ENCODE results near the gene RREB1. TPM values are rescaled to one million over a fixed set of nuclear protein-coding genes. Genes with fewer than 3 reads are reported as not detected.

RREB1 gene
- total RNA-seq, 1 donor from 2014 or later: 94.5 TPM

DNA sequence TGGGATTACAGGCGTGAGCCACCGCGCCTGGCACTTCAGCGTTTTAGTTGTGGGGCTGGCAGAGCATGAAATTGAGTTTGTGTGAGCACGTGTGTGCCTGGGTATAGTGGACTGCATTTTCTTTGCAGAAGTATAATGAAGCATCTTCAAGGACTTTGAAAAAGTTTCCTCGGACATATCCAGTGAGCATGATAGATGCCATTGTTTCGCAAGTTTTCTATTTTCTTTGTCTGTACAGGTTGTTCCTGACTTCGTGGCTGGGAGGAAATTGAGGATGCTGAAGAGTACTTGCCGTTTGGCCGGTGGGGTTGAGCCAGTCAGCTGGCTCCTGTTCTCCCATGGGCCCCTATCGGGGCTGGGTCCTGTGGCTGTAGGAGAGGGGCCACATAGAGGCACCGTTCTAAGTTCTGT is 55.9 kb downstream of the RREB1 start:
- DNase-seq (ENCODE audit: low spot score): no peak

DNA sequence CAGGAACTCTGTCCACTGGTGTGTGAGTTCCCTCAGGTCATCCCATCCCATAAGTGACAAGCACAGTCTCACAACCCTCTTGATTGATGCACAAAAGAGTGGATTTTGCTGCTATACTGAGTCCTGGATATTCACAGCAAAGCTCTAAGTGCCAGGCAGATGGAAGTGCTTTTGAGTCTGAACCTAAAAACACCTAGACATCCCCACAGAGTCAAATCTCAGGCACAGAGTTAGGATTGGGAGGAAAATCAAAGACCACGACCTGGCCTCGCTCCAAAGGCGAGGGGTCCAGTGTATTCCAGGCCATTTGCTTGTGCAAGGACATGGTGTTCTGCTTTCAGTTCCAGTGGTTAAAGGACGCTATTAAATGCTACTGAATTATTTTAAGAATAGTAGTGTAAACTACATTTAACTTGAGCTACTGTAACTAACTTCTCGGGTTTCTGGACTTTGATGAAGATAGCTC is 56.8 kb downstream of the RREB1 start:
- no peak for DNase-seq (ENCODE audit: low spot score)

DNA sequence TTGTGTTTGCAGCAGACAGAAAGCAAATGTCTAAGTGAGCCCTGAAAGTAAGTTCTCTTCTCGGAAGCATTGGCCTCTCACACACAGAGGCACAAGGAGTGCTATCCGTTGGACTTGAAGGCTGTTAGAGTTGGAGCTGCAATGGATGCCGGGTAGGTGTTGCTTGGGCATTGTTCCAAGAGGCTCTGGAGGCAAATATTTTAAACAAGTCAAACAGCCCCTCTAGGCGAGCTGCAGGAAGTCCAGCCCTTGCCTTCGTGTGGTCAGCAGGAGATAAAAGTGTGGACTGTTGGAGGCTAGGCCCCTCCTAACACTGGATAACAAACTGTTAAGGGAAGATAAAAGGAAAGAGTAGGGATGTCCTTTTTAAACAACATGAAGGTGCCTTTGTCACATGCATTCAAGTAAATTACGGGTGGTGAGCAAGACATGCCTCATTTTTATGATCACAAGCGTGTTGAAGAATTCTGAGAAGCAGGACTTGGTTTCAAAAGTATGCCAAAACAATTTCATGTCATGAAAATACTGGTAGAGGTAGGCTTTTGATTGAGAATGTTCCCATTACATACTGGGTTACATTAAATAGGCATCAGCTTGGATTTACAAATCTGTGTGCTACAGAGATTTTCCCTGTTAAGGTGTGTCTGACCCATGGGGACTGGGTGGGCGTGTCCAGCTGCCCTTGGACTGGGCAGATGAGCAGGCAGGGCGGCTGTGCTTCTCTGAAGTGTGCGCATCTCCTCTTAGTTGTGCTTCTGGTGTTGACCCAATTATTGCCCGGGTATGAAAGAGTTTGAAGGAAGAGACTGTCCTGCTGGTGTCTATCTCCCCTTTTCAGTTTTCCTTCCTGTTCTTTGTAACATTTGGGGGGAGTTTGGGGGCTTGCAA is 57.5 kb downstream of the RREB1 start:
- DNase-seq (ENCODE audit: low spot score): no peak

DNA sequence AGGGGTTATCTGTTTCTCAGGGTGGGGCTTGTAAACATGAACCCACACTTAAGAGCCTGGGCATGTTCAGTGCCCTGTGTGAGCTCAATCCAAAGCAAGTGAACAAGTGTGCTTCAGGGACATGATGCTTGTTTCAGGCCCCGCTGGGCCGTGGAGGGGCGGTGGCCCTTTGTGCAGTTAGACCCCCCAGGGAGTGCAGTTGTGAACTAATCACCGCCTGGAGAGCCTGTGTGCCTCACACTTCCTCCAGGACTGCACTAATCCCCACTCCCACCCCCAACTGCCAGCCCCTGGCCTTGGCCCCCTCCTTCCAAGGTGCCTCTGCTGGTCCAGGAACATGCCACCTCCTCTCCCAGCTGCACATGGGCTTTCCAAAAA is 58.1 kb downstream of the RREB1 start:
- DNase-seq (ENCODE audit: low spot score): no peak

DNA sequence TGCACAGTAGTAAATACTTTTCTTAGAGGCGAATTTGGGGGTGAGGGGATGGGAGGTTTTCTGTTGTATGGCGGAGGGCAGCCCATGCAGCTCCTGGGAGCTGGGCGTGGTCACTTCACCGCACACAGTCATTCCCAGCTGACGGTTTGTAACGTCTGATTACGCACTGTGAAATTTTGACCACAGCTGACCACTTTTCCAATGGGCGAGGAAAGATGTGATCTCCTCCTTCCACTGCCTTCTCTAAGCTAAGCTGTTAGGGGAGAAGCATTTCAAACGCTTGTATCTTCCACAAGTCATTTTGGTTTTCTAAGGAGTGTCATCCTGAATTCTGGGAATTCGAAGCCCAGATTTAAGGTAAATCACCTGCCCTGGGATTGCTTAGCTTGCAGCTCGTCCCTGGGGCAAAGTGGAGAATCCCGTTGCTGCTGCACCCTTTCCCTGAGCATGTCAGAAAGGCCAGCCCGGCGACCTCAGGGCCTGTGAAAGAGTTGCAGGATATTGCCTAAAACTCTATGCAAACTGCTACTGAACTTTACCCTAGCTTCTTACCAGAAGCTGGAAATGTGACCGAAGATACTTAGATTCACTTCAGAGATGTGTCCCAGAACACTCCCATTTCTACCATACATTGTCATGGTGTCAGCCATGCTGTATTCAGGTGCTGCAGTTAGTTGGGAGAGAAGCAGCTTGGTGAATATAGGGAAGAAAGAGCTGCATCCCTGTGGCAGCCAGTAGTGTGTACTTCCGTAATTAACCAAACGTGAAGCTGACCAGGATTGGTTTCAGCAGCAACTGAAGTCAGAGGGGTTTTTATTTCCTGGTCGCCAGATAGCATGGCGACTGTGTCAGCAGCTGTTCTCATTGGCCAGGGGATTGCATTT is 58.9 kb downstream of the RREB1 start:
- DNase-seq (ENCODE audit: low spot score): no peak

DNA sequence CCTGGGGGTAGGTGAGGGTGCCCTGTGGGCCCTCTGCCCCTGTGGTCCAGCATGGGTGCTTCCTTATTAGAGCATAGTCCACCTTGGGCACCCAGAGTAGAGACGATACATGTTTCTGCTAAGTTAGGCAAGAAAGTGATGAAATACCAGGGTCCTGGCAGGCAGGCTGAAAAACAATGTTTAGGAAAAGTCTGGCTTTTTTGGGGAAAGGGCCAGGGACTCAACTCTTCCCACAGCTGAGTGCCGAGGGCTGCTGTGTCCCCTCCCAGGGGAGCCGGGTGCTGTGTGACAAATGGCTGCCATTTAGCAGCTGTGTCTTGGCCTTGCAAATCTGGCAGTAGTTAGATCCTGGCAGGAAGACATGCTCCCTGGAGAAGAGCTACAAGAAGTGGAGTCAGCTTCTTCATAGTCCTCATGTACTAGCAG is 61.5 kb downstream of the RREB1 start:
- DNase-seq (ENCODE audit: low spot score): no peak

DNA sequence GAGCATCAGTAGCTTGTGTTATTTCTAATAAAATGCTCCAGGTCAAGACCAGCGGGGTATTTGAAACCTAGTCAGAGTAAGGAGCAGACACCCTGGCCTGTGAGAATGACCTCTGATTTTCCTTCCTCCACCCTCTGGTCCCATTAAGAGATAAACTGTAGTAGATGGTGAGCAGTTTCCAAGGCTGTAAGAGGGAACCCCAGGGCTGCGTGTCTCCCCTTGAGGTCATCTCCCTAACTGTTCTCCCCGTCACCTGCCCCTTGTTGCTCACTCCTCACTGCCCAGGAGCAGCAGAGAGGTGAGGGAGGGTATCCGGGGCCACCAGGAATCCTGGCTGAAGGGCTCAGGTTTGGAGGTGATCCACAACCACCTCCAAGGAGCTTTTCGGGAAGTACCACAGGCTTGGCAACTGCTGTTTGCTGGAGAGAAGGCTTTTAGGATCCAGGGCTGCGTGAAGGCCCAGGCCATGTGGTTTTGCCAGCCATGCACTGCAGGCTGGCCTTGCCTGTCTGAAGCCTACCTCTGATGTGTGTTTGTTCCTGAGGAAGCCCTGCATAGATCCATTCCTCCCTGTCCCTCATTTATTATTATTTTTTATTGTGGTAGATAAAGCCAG is 62.5 kb downstream of the RREB1 start:
- no peak for DNase-seq (ENCODE audit: low spot score)

DNA sequence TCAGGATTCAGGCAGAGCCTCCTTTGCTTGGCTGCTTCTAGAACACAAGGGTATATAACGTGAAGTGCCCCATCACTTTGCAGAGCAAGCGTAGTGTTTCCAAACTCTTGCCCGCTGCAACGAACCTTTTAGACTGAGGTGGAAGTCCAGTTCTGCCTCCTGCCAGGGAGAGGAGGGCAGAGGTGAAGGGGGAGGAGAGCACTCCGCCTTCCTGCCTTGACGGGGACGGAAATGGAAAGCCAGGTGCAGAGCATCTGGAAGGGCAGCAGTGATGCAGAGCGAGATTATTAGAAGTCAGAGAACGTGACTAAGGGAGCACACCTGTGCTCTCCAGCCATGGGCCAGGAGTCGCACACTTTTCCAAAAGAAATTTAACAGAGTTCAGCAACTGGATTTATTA is 63.4 kb downstream of the RREB1 start:
- no peak for DNase-seq (ENCODE audit: low spot score)

DNA sequence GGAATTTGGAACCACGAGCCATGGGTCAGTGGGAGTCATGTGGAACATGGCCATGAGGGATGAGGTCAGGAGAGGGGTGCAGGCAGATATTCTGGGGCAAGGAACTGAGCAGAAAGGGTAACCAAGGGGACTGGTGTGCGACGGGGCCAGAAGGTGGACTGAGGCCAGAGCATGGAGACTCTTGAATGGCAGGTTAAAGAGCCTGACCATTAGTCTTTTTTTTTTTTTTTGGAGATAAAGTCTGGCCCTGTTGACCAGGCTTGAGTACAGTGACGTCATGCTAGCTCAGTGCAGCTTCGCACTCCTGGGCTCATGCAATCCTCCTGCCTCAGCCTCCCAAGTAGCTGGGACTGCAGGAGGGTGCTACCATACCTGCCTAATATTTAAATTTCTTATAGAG is 64.0 kb downstream of the RREB1 start:
- DNase-seq (ENCODE audit: low spot score): no peak

DNA sequence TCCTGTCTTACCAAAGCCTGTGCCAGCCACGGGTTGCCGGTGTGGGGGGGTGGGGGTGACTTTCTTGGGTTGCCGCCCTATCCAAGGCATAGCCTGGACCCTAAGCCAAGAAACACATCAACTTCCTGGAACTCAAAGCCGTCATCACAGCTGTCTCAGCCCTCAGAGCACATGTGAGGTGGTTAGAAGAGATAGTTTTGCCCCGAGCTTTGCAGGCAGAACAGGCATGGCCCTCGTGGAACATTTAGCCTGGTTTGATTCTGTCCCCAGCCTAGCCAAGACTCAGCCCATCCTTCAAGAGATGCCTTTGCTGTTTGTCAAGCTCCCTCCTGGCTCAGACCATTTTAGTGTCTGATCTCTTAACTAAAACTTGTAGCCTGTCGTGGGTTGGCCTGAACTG is 64.9 kb downstream of the RREB1 start:
- no peak for DNase-seq (ENCODE audit: low spot score)

DNA sequence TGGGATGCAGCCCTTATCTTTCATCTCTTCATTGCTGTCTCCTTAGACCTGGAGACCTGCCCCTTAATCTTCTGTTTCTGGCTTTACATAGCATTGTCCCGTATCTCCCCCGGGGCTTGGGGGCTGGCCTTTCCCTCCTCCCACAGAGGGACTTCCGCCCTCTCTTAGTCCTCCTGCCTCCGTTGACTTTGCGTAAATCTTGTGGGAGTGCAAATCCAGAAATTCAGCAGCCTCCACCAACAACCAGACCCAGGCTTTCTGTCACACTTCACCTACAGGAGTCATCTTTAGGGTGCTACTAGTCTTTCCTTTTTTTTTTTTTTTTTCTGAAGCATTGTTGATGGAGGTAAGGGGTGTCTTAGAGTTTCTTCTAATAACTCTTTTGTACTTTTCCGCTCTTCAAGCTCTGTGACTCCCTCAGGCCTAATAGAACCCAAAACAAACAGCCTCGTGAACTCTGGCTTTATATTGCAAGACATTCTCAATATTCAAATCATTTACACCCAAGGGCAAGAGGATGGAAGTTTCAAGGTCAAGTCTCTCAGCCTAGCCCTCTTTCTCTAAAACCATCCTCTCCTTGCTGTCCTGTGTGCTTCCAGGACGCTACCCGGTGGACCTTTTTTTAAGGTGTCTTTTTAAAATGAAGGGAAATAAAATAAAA is 66.2 kb downstream of the RREB1 start:
- DNase-seq (ENCODE audit: low spot score): no peak

DNA sequence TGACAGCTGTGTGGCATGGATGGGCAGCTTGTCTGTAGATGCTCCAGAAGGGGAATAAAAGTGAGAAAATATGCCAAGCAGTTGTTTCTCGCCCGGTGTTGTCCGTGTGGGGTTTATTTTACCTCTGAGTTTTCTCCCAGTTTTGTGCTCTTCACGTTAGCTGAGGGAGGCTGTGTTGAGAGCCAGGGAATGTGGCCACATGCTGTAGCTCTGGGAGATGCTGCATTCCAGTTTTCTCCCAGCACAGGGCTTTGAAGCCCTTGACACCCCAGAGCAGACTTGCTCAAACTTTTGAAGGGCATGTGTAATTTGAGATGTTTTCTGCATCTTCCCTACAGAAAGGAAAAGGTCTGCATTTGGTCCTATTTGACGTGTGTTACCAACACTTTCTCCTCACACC is 67.7 kb downstream of the RREB1 start:
- no peak for DNase-seq (ENCODE audit: low spot score)

DNA sequence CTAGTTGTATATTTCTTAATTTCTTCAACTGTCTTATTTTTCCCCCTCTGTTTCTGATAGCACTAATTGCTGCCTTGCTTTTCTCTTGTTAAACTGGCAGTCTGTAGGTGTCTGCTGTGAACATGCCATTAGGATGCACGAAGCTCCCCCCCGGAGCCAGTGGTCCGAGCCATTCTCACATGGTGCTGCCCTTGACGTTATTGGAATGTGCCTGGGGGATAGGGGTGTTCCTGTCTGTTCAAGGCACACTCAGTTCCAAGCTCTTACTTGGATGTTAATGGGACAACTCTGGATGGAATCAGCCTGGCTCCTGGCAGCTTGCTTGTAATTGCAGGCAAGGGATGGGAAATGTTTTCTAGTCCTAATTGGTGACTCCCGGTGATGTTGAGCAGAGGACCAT is 68.4 kb downstream of the RREB1 start:
- DNase-seq (ENCODE audit: low spot score): no peak

DNA sequence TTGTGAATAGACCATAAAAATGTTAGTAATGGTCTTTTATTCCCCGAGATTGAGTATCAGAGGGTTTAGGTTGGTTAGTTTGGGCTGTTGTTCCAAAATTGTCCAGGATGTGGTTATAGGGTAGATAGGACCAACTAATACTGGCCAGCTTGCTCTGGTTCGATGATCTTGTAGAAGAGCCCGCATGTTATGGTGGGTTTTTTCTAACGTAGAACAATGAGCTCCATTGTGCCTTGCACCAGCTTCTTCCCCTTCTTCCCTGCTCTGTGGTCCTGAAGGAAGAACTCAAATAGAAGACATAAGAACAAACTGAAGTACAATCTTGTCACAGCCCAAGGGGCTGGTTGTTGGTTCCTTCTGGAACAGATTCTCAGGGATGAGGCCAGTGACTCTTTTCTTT is 70.5 kb downstream of the RREB1 start:
- no peak for DNase-seq (ENCODE audit: low spot score)

DNA sequence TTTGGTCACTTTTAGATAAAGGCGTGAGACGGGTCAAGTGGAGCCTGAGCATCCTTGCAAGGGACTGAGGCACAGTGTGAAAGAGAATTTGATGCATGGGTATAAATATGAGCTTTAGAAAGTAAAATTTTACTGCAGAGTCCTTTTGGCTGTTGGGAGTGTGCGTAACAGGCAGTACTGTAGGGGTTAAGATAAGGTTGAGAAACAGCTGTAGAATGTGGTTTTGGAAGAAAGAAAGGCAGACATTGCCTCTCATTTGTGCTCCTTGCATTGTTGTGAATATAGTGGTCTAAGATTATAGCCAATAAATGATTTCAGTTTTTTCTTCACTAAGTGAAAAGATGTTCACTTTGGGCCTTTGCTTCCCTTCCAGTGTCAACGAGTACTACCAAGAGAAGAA is 73.0 kb downstream of the RREB1 start:
- no peak for DNase-seq (ENCODE audit: low spot score)

DNA sequence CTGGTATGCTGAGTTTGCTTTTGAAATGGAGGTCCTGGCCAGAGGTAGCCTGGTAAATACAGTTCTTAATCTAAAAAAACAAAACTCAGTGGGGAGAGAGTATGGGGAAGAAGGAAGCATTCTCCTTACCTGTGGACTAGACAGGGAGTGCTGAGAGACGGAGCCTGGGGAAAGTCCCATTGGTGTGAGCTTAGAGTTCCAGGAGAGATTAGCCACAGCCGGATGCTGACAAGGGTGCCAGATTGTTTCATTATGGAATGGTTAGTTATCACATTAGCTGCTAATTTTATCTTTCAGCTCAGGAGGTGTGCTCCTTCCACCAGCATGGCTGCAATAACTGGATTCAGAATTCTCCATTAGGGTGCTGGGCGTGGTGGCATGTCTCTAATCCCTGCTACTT is 75.9 kb downstream of the RREB1 start:
- no peak for DNase-seq (ENCODE audit: low spot score)

DNA sequence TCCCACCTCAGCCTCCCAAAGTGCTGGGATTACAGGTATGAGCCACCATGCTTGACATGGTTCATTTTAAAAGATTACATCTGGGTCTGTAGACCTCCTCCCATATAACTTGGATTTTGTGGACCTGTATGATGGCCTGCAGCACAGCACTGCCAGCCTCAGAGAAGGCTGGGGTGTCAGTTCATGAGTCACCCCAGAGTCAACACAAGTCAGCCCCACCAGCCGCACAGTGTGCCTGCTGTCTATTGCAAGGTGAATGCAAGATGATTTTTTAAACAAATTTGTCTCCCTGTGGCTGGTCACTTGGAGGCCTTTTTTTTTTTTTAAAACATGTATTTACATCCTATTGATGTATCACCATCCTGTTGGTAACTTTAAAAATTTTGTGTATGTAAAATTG is 76.7 kb downstream of the RREB1 start:
- no peak for DNase-seq (ENCODE audit: low spot score)

DNA sequence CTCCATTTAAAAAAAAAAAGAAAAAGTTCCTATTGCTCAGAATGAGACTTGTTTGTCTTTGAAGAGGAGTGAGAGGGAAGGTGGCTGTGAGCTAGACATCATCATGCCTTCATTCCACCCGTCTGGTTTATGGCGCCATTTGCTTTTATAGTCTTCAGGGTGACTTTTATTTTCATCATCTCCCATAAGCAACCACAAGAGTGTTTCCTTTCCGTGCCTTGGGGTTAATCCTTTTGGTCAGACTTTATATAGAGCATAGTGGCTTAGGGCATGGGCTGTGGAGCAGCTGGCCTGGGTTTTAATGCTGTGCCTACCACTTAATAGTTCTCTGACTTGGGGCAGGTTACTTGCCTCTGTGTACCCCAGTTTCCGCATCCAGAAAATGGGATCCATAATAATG is 77.8 kb downstream of the RREB1 start:
- no peak for DNase-seq (ENCODE audit: low spot score)

DNA sequence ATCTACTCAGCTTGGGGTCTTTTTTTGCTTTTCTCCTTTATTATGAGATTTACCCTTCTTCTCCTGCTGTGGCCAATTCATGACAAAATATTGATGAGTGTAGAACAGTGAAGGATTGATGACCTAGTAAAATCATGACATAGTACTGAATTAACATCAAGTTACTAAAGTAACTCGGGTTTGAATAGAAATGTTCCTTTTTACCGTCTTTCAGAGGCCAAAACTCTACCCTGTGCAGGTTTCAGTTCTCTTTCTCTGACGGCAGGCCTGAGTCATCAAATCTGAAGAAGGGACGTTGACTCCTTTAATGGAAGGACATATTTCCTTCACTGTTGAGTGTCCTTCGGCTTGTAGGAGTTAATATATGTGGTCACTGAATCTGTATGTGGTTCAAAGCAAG is 80.7 kb downstream of the RREB1 start:
- no peak for DNase-seq (ENCODE audit: low spot score)

DNA sequence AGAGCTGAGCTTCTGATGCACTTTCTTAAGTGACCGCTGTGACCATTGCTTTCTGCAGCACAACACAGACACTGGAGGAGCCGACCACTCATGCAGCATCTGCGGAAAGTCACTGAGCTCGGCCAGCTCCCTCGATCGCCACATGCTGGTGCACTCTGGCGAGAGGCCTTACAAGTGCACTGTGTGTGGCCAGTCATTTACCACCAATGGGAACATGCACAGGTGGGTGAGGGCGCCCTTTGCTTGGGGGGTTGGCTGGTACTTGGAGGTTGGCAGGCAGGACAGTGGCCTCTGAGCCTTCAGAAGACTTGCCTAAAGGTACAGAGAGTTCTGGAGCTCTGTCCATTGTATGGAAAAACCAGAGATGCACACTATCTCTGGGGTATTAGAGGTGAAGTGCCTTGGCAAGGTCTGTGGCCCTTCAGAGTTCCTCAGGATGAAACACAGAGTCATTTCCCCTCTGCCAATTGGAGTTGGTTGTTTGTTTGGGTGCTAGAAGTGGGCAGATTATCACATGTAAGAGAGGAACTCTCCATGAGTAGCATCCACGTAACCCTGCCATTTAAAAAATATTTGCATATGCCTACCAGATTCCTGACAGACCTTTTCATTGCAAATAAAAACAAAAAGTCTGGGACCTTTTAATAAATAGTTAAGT is 81.5 kb downstream of the RREB1 start:
- no peak for DNase-seq (ENCODE audit: low spot score)

DNA sequence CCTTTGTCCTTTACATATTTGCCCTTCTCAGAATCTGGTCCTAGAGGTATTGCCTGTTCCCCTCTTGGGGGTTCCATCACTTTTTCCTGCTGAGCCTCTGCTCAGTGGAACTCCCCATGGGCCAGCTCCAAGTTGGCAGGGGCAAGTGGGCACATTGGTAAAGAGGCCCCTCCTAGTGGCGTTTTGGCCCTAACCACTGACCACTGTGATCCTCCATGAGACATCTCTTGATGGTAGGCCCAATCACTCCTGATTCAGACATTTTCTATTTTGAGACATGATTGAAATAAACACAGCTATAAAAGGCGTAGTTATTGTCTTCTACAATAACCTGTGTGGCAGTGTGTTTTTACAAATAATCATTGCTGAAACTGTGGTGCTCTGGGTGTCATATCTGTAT is 83.0 kb downstream of the RREB1 start:
- DNase-seq (ENCODE audit: low spot score): no peak

Data from mesenteric fat pad (tissue), 1 donor.